ENCODE data around the gene MRGPRE.
"Not testable (repeated sequence)": the region's sequence is repeated elsewhere in the genome, so short reads cannot be mapped to it uniquely, and the experiment has no call there.

MRGPRE gene

DNA sequence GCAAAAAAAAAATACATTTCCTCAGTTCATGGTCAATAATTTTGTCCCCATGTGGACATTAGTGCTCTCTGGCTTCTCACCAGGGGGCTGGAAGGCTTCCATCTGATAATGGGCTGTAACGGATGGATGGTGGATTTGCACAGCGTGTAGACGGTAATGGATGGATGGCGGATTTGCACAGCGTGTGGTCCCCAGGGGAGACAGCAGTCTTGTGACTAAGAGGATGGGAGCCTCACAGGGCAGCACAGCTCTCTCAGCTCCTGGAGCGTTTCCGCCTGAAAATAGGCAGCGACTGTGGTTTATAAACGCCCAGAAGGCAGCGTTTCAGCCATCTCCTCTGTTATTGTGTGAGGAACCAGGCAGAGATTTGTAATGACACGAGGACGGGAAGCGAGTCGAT is 22.6 kb upstream of the MRGPRE start:
- H3K4me3 ChIP-seq (IDR thresholded peaks at IDR 0.05; ENCODE audit: insufficient read depth, low read depth, low read length); H3K4me2 ChIP-seq; H2AFZ ChIP-seq (ENCODE audit: low read depth); H4K20me1 ChIP-seq (ENCODE audit: insufficient read depth); H3K9ac ChIP-seq; H3K27ac ChIP-seq; H3K79me2 ChIP-seq (ENCODE audit: insufficient read depth, low read depth); H3K36me3 ChIP-seq (ENCODE audit: insufficient read depth); H3K4me1 ChIP-seq (ENCODE audit: low read depth, poor library complexity, severe bottlenecking); H3K27me3 ChIP-seq (ENCODE audit: insufficient read depth, low read depth): not testable (repeated sequence)

DNA sequence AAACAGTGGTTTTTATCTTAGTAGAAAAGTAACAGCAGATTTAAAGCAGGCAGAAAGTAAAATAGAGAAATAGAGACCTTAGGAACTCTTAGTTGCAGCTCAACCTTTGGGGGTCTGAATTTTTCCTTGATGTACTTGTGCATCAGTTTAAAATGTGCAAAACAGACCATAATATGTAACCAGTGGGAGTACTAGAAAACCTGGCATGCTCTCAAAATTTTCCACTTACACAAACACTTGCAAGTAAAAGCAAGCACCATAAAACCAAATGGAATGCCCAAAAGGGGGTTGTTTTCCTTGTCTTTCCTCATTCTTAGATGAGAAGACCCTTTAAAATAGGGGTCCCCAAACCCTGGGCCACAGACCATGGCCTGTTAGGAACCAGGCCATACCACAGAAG is 12.9 kb upstream of the MRGPRE start:
- no peaks in the 10 kb centered on the region for H3K36me3 ChIP-seq (ENCODE audit: insufficient read depth)
- no peaks in the 10 kb centered on the region for H3K4me1 ChIP-seq (ENCODE audit: low read depth, poor library complexity, severe bottlenecking)
- no peak overlapping the region for H3K27ac ChIP-seq
- TF ChIP-seq, protein P1, sequence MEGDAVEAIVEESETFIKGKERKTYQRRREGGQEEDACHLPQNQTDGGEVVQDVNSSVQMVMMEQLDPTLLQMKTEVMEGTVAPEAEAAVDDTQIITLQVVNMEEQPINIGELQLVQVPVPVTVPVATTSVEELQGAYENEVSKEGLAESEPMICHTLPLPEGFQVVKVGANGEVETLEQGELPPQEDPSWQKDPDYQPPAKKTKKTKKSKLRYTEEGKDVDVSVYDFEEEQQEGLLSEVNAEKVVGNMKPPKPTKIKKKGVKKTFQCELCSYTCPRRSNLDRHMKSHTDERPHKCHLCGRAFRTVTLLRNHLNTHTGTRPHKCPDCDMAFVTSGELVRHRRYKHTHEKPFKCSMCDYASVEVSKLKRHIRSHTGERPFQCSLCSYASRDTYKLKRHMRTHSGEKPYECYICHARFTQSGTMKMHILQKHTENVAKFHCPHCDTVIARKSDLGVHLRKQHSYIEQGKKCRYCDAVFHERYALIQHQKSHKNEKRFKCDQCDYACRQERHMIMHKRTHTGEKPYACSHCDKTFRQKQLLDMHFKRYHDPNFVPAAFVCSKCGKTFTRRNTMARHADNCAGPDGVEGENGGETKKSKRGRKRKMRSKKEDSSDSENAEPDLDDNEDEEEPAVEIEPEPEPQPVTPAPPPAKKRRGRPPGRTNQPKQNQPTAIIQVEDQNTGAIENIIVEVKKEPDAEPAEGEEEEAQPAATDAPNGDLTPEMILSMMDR (conservative IDR thresholded peaks at IDR 0.05; ENCODE audit: low read depth, low read length): no peak
- H3K4me3 ChIP-seq (IDR thresholded peaks at IDR 0.05; ENCODE audit: insufficient read depth, low read depth, low read length): no peak overlapping the region
- no peaks in the 10 kb centered on the region for H3K79me2 ChIP-seq (ENCODE audit: insufficient read depth, low read depth)
- no peaks in the 10 kb centered on the region for H4K20me1 ChIP-seq (ENCODE audit: insufficient read depth)
- no peak overlapping the region for H2AFZ ChIP-seq (ENCODE audit: low read depth)
- H3K27me3 ChIP-seq (ENCODE audit: insufficient read depth, low read depth): no peaks in the 10 kb centered on the region
- no peak overlapping the region for H3K9ac ChIP-seq
- no peak overlapping the region for H3K4me2 ChIP-seq

DNA sequence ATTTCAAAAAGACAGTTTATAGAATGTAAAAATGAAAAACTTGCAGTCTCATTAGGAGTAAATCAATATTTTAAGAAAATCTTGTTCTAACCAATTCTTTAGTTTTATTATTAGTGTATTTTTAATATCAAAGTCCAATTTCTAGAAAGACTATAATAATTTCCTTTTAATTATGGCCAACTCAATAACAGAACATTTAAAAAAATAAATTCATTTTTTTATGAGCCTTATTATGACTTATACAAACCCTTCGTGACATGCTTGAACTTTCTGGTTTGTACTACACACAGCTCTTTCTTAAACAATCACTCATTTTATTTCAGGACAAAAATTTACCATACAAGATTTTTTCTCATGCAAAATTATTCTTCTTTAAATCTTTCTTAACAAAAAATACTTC is 11.7 kb upstream of the MRGPRE start:
- H3K4me2 ChIP-seq: no peak overlapping the region
- no peaks in the 10 kb centered on the region for H3K36me3 ChIP-seq (ENCODE audit: insufficient read depth)
- H3K79me2 ChIP-seq (ENCODE audit: insufficient read depth, low read depth): no peaks in the 10 kb centered on the region
- no peaks in the 10 kb centered on the region for H3K27me3 ChIP-seq (ENCODE audit: insufficient read depth, low read depth)
- H3K27ac ChIP-seq: no peak overlapping the region
- TF ChIP-seq, protein P1 (conservative IDR thresholded peaks at IDR 0.05; ENCODE audit: low read depth, low read length): no peak
- H3K9ac ChIP-seq: no peak overlapping the region
- H2AFZ ChIP-seq (ENCODE audit: low read depth): no peak overlapping the region
- H4K20me1 ChIP-seq (ENCODE audit: insufficient read depth): no peaks in the 10 kb centered on the region
- H3K4me3 ChIP-seq (IDR thresholded peaks at IDR 0.05; ENCODE audit: insufficient read depth, low read depth, low read length): no peak overlapping the region
- H3K4me1 ChIP-seq (ENCODE audit: low read depth, poor library complexity, severe bottlenecking): no peaks in the 10 kb centered on the region

- no peak overlapping the region for H3K27ac ChIP-seq
- H2AFZ ChIP-seq (ENCODE audit: low read depth): no peak overlapping the region
- peaks cover 7% of the 10 kb centered on the region; the same call in 1 of the 2 replicates for H3K27me3 ChIP-seq (ENCODE audit: insufficient read depth, low read depth)
- no peaks in the 10 kb centered on the region for H3K36me3 ChIP-seq (ENCODE audit: insufficient read depth)
- H4K20me1 ChIP-seq (ENCODE audit: insufficient read depth): no peaks in the 10 kb centered on the region
- no peak overlapping the region for H3K4me3 ChIP-seq (IDR thresholded peaks at IDR 0.05; ENCODE audit: insufficient read depth, low read depth, low read length)
- H3K79me2 ChIP-seq (ENCODE audit: insufficient read depth, low read depth): no peaks in the 10 kb centered on the region
- no peak overlapping the region for H3K9ac ChIP-seq
- no peaks in the 10 kb centered on the region for H3K4me1 ChIP-seq (ENCODE audit: low read depth, poor library complexity, severe bottlenecking)
- TF ChIP-seq, protein P1 (conservative IDR thresholded peaks at IDR 0.05; ENCODE audit: low read depth, low read length): no peak
- no peak overlapping the region for H3K4me2 ChIP-seq
These were observed 4.9 kb upstream of the MRGPRE start for GRCh38 chr11:3237119-3237518.

GRCh38 chr11:3234846-3235245 is 2.6 kb upstream of the MRGPRE start:
- H3K4me1 ChIP-seq (ENCODE audit: low read depth, poor library complexity, severe bottlenecking): no peaks in the 10 kb centered on the region
- TF ChIP-seq, protein P1 (conservative IDR thresholded peaks at IDR 0.05; ENCODE audit: low read depth, low read length): no peak
- H3K36me3 ChIP-seq (ENCODE audit: insufficient read depth): no peaks in the 10 kb centered on the region
- peaks cover 22% of the 10 kb centered on the region; the same call in 1 of the 2 replicates for H3K27me3 ChIP-seq (ENCODE audit: insufficient read depth, low read depth)
- no peak overlapping the region for H3K27ac ChIP-seq
- no peak overlapping the region for H2AFZ ChIP-seq (ENCODE audit: low read depth)
- no peaks in the 10 kb centered on the region for H3K79me2 ChIP-seq (ENCODE audit: insufficient read depth, low read depth)
- H3K4me3 ChIP-seq (IDR thresholded peaks at IDR 0.05; ENCODE audit: insufficient read depth, low read depth, low read length): no peak overlapping the region
- H3K4me2 ChIP-seq: no peak overlapping the region
- no peaks in the 10 kb centered on the region for H4K20me1 ChIP-seq (ENCODE audit: insufficient read depth)
- no peak overlapping the region for H3K9ac ChIP-seq

All from KMS-11 (cell line).